Measurements from ENCODE around the gene UNC45A.

UNC45A gene

GRCh38 chr15:90990446-90990845, 55.4 kb downstream of the UNC45A start:
- WGBS, 2 experiments (ENCODE audit: insufficient coverage in 2 of 2), result 84 to 95% methylated on average over 2 of the region's 4 CpGs
- peaks cover 9% of the 10 kb centered on the region for H3K36me3 ChIP-seq (ENCODE audit: control insufficient read depth, insufficient read depth, low read length)

GRCh38 chr15:90991587-90992285, 56.7 kb downstream of the UNC45A start:
- H3K4me1 ChIP-seq (ENCODE audit: control insufficient read depth, insufficient read depth, low read length, poor library complexity, severe bottlenecking), result peaks cover 12% of the 10 kb centered on the region
- no peak overlapping the region for H3K27ac ChIP-seq (ENCODE audit: low read depth, low read length, severe bottlenecking)
- H3K9me3 ChIP-seq (ENCODE audit: control insufficient read depth, low read length), result no peaks in the 10 kb centered on the region
- no peak overlapping the region for H3K4me3 ChIP-seq (ENCODE audit: extremely low read depth, insufficient read depth, low read length, poor library complexity, severe bottlenecking)
- H3K36me3 ChIP-seq (ENCODE audit: control insufficient read depth, insufficient read depth, low read length), result peaks cover 4% of the 10 kb centered on the region
- 94 to 100% methylated on average over 4 to 6 of the region's 6 CpGs for WGBS, 2 experiments (ENCODE audit: insufficient coverage in 2 of 2)

More at GRCh38 chr15:90990446-90990845, 55.4 kb downstream of the UNC45A start:
- Histone ChIP-seq H3K4me3 (ENCODE audit: extremely low read depth, insufficient read depth, low read length, poor library complexity, severe bottlenecking) (no peak overlapping the region), H3K9me3 (ENCODE audit: control insufficient read depth, low read length) (no peaks in the 10 kb centered on the region), H3K27ac (ENCODE audit: low read depth, low read length, severe bottlenecking) (no peak overlapping the region), H3K4me1 (ENCODE audit: control insufficient read depth, insufficient read depth, low read length, poor library complexity, severe bottlenecking) (peaks cover 12% of the 10 kb centered on the region)

- 0% methylated on average over 28 to 49 of the region's 50 CpGs for WGBS, 2 experiments (ENCODE audit: insufficient coverage in 2 of 2)
These were observed 59.0 kb downstream of the UNC45A start for GRCh38 chr15:90994059-90994416.

GRCh38 chr15:90994417-90995311, 59.6 kb downstream of the UNC45A start, which contains the start of gene PRC1:
TSS of gene PRC1 (minus strand) at chr15:90994535. CDS start at chr15:90994417, 118 bp downstream.
- Histone ChIP-seq H3K9me3 (ENCODE audit: control insufficient read depth, low read length) (no peaks in the 10 kb centered on the region), H3K4me1 (ENCODE audit: control insufficient read depth, insufficient read depth, low read length, poor library complexity, severe bottlenecking) (no peaks in the 10 kb centered on the region), H3K27ac (ENCODE audit: low read depth, low read length, severe bottlenecking) (peak within 1 kb of the TSS; percentile 92), H3K4me3 (ENCODE audit: extremely low read depth, insufficient read depth, low read length, poor library complexity, severe bottlenecking) (peak within 1 kb of the TSS; percentile 93), H3K36me3 (ENCODE audit: control insufficient read depth, insufficient read depth, low read length) (peaks cover 31% of the 10 kb centered on the region)
- 0% methylated on average over 54 to 62 of the region's 75 CpGs for WGBS, 2 experiments (ENCODE audit: insufficient coverage in 2 of 2)

More at GRCh38 chr15:90994059-90994416, 59.0 kb downstream of the UNC45A start:
- peak overlapping the region; percentile 93 for H3K4me3 ChIP-seq (ENCODE audit: extremely low read depth, insufficient read depth, low read length, poor library complexity, severe bottlenecking)
- peak overlapping the region; percentile 92 for H3K27ac ChIP-seq (ENCODE audit: low read depth, low read length, severe bottlenecking)
- H3K9me3 ChIP-seq (ENCODE audit: control insufficient read depth, low read length), result no peaks in the 10 kb centered on the region
- no peaks in the 10 kb centered on the region for H3K4me1 ChIP-seq (ENCODE audit: control insufficient read depth, insufficient read depth, low read length, poor library complexity, severe bottlenecking)
- H3K36me3 ChIP-seq (ENCODE audit: control insufficient read depth, insufficient read depth, low read length), result peaks cover 25% of the 10 kb centered on the region

- Histone ChIP-seq H3K9me3 (ENCODE audit: control insufficient read depth, low read length) (no peaks in the 10 kb centered on the region), H3K4me1 (ENCODE audit: control insufficient read depth, insufficient read depth, low read length, poor library complexity, severe bottlenecking) (no peaks in the 10 kb centered on the region), H3K36me3 (ENCODE audit: control insufficient read depth, insufficient read depth, low read length) (peaks cover 71% of the 10 kb centered on the region), H3K27ac (ENCODE audit: low read depth, low read length, severe bottlenecking) (no peak overlapping the region), H3K4me3 (ENCODE audit: extremely low read depth, insufficient read depth, low read length, poor library complexity, severe bottlenecking) (no peak overlapping the region)
- WGBS, 2 experiments (ENCODE audit: insufficient coverage in 2 of 2), result 96 to 97% methylated on average over 6 to 8 of the region's 8 CpGs
These were observed 63.7 kb downstream of the UNC45A start for GRCh38 chr15:90998737-90999136.

- Histone ChIP-seq H3K27ac (ENCODE audit: low read depth, low read length, severe bottlenecking) (no peak overlapping the region), H3K4me3 (ENCODE audit: extremely low read depth, insufficient read depth, low read length, poor library complexity, severe bottlenecking) (no peak overlapping the region), H3K36me3 (ENCODE audit: control insufficient read depth, insufficient read depth, low read length) (peaks cover 96% of the 10 kb centered on the region), H3K4me1 (ENCODE audit: control insufficient read depth, insufficient read depth, low read length, poor library complexity, severe bottlenecking) (no peaks in the 10 kb centered on the region), H3K9me3 (ENCODE audit: control insufficient read depth, low read length) (no peaks in the 10 kb centered on the region)
- WGBS, 2 experiments (ENCODE audit: insufficient coverage in 2 of 2), result 94 to 100% methylated on average over 2 of the region's 3 CpGs
These were observed 66.1 kb downstream of the UNC45A start for GRCh38 chr15:91001209-91001608.
